Psoas muscle (tissue), 8 donors: ENCODE results near the gene PANK1. TPM values are rescaled to one million over a fixed set of nuclear protein-coding genes. Genes with fewer than 3 reads are reported as not detected.

Experiments
- ATAC-seq, 4 donors: fragments of 200-7000 bp; cut with Tn5 transposase; one replicate each; pipeline ENCODE4 v1.9.1; 2020; ENCODE audit warnings: moderate library complexity in 3 of 4, mild to moderate bottlenecking in 2 of 4
- DNase-seq, 2 donors: peaks; one replicate each; pipeline ENCODE4 v3.0.0-alpha.2; 2020
- H3K27ac ChIP-seq: fragments of 200-600 bp; one replicate; pipeline ENCODE4 v1.8.0; 2022
- H3K27me3 ChIP-seq, 3 donors: fragments of 200-600 bp in 1 of 3; one replicate each; pipeline versions ENCODE4 v1.6.1 to v1.8.0; 2013 to 2022; ENCODE audit warnings: low read length in 2 of 3, mild to moderate bottlenecking in 2 of 3, moderate library complexity in 1 of 3; ENCODE audit not compliant: insufficient read depth in 3 of 3
- H3K36me3 ChIP-seq, 2 donors: fragments of 200-600 bp in 1 of 2; one replicate each; pipeline versions ENCODE4 v1.6.1 to v1.8.0; 2013 to 2022; ENCODE audit warnings: low read depth in 1 of 2, mild to moderate bottlenecking in 1 of 2, moderate library complexity in 1 of 2; ENCODE audit not compliant: insufficient read depth in 1 of 2
- H3K4me1 ChIP-seq: fragments of 200-600 bp; one replicate; pipeline ENCODE4 v1.8.0; 2022
- H3K4me3 ChIP-seq: fragments of 200-600 bp; one replicate; pipeline ENCODE4 v1.8.0; 2022; ENCODE audit warnings: mild to moderate bottlenecking
- H3K9me3 ChIP-seq: fragments of 200-600 bp; one replicate; pipeline ENCODE4 v1.8.0; 2022
- CTCF ChIP-seq: fragments of 200-600 bp; IDR thresholded peaks from one replicate; pipeline ENCODE4 v1.8.0; 2022; ENCODE audit warnings: antibody characterized with exemption
- WGBS, 3 donors: extraction: QIAGEN DNeasy Blood & Tissue Kit; methylation state at CpG; one replicate each; pipeline versions ENCODE4 v1.1.6 to v1.1.7; 2013; 5-methylcytosine and 5-hydroxymethylcytosine counted together
- intact Hi-C, 2 donors: fragments of 100-400 bp; cut with DNase I; formaldehyde crosslinking; loops; one replicate each; pipeline versions ENCODE4 v1.11.0 to v1.14.2; 2022
- polyA plus RNA-seq, 3 donors: library from polyadenylated mRNA; stranded (reverse); fragments of 200-250 nt; gene quantifications; one replicate each; pipeline ENCODE4 v1.2.3, GENCODE V29; 2013
- total RNA-seq, 4 donors: library from RNA; stranded (reverse); fragmentation: NEBNext Ultra II Directional in 2 of 4; extraction: Animal tissue kit (Norgen Biotek cat#: 25700) in 2 of 4; gene quantifications; one replicate each; pipeline versions ENCODE4 v1.2.1 to v1.2.4, GENCODE V29; 2021 to 2023
- donor health status: healthy with polysubstance abuse.
- donor health status: DM: no; HTN: no; CAD: no; lungs with moderate emphysema.
- donor health status: Bipolar disorder and iron deficiency.
- donor health status: healthy.
- donor health status: DM: yes; HTN: yes; CAD: no.
- donor health status: DM: no; HTN: no; CAD: no.
- donor health status: DM: no; HTN: no; CAD: no.
- donor health status: DM: yes; HTN: yes; CAD: no.

The PANK1 gene
- total and polyA plus RNA-seq, 7 donors: 0.91 to 17.0 (median 6.3) TPM

GRCh38 chr10:89657302-89657701, 12.3 kb upstream of the PANK1 start:
- Histone ChIP-seq H3K4me1 (peaks cover 7% of the 10 kb centered on the region), H3K27ac (no peak overlapping the region), H3K27me3 (no peaks in the 10 kb centered on the region), H3K36me3 (no peaks in the 10 kb centered on the region), H3K4me3 (no peak overlapping the region), H3K9me3 (no peaks in the 10 kb centered on the region)
- intact Hi-C loops: no loop called here
- ATAC-seq (no peak), DNase-seq (no peak)
- no peak for TF ChIP-seq CTCF
- WGBS, 3 donors: 64 to 81% (median 75%) methylated on average over 1 of the region's 1 CpG

GRCh38 chr10:89655722-89656121, 10.7 kb upstream of the PANK1 start:
- Histone ChIP-seq H3K4me3 (no peak overlapping the region), H3K27me3 (no peaks in the 10 kb centered on the region), H3K27ac (no peak overlapping the region), H3K36me3 (no peaks in the 10 kb centered on the region), H3K4me1 (peaks cover 7% of the 10 kb centered on the region), H3K9me3 (no peaks in the 10 kb centered on the region)
- 94 to 96% (median 95%) methylated on average over 1 of the region's 1 CpG for WGBS, 3 donors
- intact Hi-C loops: no loop called here
- ATAC-seq (no peak), DNase-seq (no peak)
- TF ChIP-seq CTCF: no peak

GRCh38 chr10:89653410-89653869, 8.4 kb upstream of the PANK1 start:
- H3K27me3 ChIP-seq: no peaks in the 10 kb centered on the region
- 57 to 67% (median 60%) methylated on average over 6 of the region's 6 CpGs for WGBS, 3 donors
- no peak for TF ChIP-seq CTCF
- H3K9me3 ChIP-seq: no peaks in the 10 kb centered on the region
- H3K36me3 ChIP-seq: no peaks in the 10 kb centered on the region
- H3K4me3 ChIP-seq: no peak overlapping the region
- intact Hi-C loops: no loop called here
- peaks cover 7% of the 10 kb centered on the region for H3K4me1 ChIP-seq
- ATAC-seq (no peak), DNase-seq (no peak)
- H3K27ac ChIP-seq: no peak overlapping the region

GRCh38 chr10:89652806-89653370, 7.8 kb upstream of the PANK1 start:
- no peak for TF ChIP-seq CTCF
- WGBS, 3 donors: 92 to 100% (median 94%) methylated on average over 3 of the region's 3 CpGs
- DNase-seq: no peak
- H3K4me1 ChIP-seq: peaks cover 9% of the 10 kb centered on the region
- H3K36me3 ChIP-seq: no peaks in the 10 kb centered on the region
- H3K27ac ChIP-seq: no peak overlapping the region
- H3K27me3 ChIP-seq: no peaks in the 10 kb centered on the region
- intact Hi-C loops: no loop called here
- H3K9me3 ChIP-seq: no peaks in the 10 kb centered on the region
- no peak overlapping the region for H3K4me3 ChIP-seq
- no peak for ATAC-seq
